GM06990 (cell line): Measurements from ENCODE around the gene SLC25A43.
"Not testable (repeated sequence)": the region's sequence is repeated elsewhere in the genome, so short reads cannot be mapped to it uniquely, and the experiment has no call there.

Experiments
- DNase-seq: peaks from one replicate; pipeline ENCODE4 v3.0.0-alpha.2; 2011; ENCODE audit not compliant: insufficient read length; ENCODE audit errors: extremely low read depth
- H3K27me3 ChIP-seq: replicated peaks from 2 replicates; pipeline ENCODE4 v1.6.0; 2011; ENCODE audit warnings: low read length; ENCODE audit not compliant: control insufficient read depth, insufficient read depth
- H3K36me3 ChIP-seq: 2 replicates; pipeline ENCODE4 v1.5.1; 2011; ENCODE audit warnings: low read length; ENCODE audit not compliant: control insufficient read depth, insufficient read depth
- H3K4me3 ChIP-seq: replicated peaks from 2 replicates; pipeline ENCODE4 v1.5.1; 2011; ENCODE audit warnings: low read depth, mild to moderate bottlenecking, control low read depth, low read length
- TF ChIP-seq, protein P1 (sequence below): IDR thresholded peaks from 2 replicates; pipeline ENCODE4 v1.5.1; 2011; ENCODE audit warnings: low read length, control low read depth, mild to moderate bottlenecking, inconsistent platforms; ENCODE audit not compliant: insufficient read depth, poor library complexity, severe bottlenecking

SLC25A43 gene

DNA sequence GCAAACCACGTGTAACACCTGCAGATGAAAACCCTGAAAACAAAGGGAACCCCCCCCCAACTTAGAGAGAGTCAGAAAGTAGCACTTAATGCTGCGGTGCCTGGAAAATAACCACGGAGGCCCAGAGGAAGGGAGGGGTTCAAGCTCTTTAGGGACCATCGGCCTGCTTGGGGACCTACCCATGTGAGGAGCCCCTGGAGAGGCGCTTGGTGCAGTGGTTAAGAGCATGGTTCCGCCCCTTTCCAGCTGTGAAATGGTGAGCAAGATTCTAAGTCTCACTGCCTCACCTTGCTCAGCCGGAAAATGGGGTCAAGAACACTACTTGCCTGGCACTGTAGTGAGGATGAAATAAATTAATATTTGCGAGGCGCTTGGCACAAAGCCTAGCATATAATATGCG is 82.9 kb downstream of the SLC25A43 start:
- Histone ChIP-seq H3K4me3 (no peak overlapping the region), H3K27me3 (no peaks in the 10 kb centered on the region), H3K36me3 (no peaks in the 10 kb centered on the region)
- DNase-seq = no peak
- TF ChIP-seq, protein P1, sequence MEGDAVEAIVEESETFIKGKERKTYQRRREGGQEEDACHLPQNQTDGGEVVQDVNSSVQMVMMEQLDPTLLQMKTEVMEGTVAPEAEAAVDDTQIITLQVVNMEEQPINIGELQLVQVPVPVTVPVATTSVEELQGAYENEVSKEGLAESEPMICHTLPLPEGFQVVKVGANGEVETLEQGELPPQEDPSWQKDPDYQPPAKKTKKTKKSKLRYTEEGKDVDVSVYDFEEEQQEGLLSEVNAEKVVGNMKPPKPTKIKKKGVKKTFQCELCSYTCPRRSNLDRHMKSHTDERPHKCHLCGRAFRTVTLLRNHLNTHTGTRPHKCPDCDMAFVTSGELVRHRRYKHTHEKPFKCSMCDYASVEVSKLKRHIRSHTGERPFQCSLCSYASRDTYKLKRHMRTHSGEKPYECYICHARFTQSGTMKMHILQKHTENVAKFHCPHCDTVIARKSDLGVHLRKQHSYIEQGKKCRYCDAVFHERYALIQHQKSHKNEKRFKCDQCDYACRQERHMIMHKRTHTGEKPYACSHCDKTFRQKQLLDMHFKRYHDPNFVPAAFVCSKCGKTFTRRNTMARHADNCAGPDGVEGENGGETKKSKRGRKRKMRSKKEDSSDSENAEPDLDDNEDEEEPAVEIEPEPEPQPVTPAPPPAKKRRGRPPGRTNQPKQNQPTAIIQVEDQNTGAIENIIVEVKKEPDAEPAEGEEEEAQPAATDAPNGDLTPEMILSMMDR = no peak

DNA sequence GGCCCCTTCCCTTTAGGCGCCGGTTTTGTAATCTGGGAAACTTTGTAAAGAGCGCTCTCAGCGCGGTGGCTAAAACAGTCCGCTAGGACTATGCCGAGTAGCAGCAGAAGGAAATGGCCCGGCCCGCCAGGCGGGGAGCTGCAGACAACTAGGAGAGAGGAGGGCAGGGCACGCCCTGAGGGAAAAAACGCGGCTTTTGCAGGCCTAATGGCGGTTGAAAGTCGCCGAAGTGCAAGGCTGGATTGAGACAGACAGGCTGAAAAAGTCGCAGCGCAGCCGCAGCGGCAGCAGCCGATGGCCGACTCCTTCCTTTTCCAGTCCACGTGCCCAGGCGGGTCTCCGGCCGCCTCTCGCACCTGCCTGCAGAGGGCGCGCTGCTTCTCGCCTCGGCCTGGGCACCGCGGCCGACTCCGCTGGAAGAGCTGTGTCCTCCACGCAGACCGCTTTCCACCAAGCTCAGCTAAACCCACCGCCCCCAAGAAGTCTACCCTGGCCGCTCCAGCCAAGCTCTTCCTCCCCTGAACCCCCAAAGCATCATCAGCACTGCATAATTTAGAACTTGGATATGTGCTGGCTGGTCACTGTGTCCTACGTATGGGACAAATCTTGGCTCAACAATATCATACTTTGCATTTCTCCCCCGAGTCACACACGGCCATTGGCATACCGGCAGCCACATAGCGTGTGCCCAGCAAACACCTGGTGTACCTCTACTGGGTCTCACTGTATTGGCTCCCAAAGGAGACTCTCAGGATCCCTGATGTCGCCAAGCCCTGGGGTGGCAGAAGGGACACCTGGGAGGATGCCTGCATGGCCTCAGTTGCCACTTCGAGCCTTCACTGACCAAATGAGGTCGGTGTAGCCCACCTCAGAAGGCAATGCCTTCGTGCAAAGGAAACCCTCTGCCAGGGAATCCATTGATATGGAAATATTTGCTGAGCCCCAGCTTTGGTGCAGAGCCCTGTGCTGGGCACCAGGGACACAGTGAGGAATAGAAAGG is 83.6 kb downstream of the SLC25A43 start:
- Histone ChIP-seq H3K36me3 (no peaks in the 10 kb centered on the region), H3K27me3 (no peaks in the 10 kb centered on the region), H3K4me3 (peak overlapping the region; percentile 27)
- TF ChIP-seq, protein P1 = peak; percentile 61
- peak; percentile 66 for DNase-seq

DNA sequence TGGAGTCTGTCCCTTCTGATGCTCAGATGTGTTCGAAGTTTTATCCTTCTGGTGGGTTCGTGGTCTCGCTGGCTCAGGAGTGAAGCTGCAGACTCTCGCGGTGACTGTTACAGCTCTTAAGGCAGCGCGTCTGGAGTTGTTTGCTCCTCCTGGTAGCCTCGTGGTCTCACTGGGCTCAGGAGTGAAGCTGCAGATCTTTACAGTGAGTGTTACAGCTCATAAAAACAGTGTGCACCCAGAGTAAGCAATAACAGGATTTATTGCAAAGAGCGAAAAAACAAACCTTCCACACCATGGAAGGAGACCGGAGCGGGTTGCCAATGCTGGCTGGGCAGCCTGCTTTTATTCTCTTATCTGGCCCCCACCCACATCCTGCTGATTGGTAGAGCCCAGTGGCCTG is 87.6 kb downstream of the SLC25A43 start:
- TF ChIP-seq, protein P1 = no peak
- H3K27me3 ChIP-seq = no peaks in the 10 kb centered on the region
- no peak overlapping the region for H3K4me3 ChIP-seq
- no peak for DNase-seq
- no peaks in the 10 kb centered on the region for H3K36me3 ChIP-seq

DNA sequence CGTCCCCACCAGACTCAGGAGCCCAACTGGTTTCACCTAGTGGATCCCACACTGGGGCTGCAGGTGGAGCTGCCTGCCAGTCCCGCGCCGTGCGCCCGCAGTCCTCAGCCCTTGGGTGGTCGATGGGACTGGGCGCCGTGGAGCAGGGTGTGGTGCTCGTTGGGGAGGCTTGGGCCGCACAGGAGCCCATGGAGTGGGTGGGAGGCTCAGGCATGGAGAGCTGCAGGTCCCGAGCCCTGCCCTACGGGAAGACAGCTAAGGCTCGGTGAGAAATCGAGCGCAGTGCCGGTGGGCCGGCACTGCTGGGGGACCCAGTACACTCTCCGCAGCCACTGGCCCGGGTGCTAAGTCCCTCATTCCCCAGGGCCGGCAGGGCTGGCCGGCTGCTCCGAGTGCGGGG is 88.6 kb downstream of the SLC25A43 start:
- not testable (repeated sequence) for DNase-seq, H3K4me3 ChIP-seq, H3K27me3 ChIP-seq, H3K36me3 ChIP-seq

DNA sequence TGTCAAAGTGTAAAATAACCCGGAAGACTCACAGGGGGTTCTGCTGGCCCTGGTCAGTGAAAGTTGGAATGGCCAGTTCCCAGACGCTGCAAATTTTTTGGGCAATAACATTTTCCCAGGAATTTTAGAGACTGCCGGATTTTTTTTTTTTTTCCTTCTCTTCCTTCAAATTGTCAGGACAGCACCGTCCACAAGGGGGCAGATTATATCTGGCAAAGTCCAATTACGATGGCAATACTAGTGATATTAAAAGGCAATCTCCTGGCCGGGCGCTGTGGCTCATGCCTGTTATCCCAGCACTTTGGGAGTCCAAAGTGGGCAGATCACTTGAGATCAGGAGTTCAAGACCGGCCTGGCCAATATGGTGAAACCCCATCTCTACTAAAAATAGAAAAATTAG is 89.6 kb downstream of the SLC25A43 start:
- no peak for DNase-seq
- Histone ChIP-seq H3K4me3 (no peak overlapping the region), H3K27me3 (no peaks in the 10 kb centered on the region), H3K36me3 (no peaks in the 10 kb centered on the region)
- TF ChIP-seq, protein P1 = peak; percentile 61

DNA sequence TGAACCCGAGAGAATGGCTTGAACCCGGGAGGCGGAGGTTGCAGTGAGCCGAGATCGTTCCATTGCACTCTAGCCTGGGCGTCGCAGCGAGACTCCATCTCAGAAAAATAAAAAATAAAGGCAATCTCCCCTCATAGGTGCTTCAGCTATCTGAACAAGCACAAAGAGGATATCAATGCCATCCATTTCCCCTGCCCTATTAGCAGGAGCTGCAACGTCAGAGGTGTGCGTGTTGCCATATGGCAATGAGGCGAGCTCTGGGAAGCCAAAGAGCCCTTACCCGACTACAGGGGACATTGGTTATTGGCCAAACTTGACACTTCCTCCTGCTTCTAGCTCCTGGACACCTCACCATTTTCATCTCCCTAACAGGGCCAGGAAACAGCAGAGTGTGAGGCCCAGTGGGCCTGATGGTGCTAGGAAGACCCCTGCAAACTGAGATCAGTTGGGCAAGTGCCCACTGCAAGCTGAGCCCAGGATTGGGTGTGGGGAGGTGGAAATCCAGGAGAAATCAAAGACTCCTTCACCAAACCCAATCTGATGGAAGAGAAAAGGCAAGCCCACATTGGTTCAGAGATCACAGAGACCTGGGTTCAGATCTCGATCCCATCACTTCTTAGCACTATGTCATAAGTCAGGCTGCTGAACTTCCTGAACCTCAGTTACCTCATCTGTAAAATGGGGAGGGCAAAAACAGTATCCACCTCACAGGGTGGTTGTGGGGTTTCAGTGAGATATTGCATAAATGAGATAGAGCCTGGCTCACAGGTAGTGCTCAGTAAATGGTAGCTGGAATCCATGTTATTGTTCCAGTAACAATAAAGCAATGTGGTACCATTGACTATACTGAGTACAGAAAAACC is 90.3 kb downstream of the SLC25A43 start:
- no peaks in the 10 kb centered on the region for H3K36me3 ChIP-seq
- TF ChIP-seq, protein P1 = no peak
- DNase-seq = no peak
- H3K4me3 ChIP-seq = no peak overlapping the region
- no peaks in the 10 kb centered on the region for H3K27me3 ChIP-seq
